Trophoblast cell (in vitro differentiated cells and primary cell): ENCODE measurements around the gene ATP6V0D1.

Experiments used
- DNase-seq, 2 donors: peaks; one replicate each; pipeline ENCODE4 v3.0.0-alpha.2; 2016
- H2AFZ ChIP-seq: 2 replicates; pipeline ENCODE4 v1.6.1; 2013; ENCODE audit warnings: low read length, moderate library complexity, mild to moderate bottlenecking; ENCODE audit not compliant: insufficient read depth, poor library complexity
- H2AK5ac ChIP-seq: 2 replicates; pipeline ENCODE4 v1.6.1; 2013; ENCODE audit warnings: mild to moderate bottlenecking, low read length
- H2BK120ac ChIP-seq: 2 replicates; pipeline ENCODE4 v1.6.1; 2013; ENCODE audit warnings: low read length, mild to moderate bottlenecking, moderate library complexity; ENCODE audit not compliant: insufficient read depth, poor library complexity
- H2BK12ac ChIP-seq: 2 replicates; pipeline ENCODE4 v1.6.1; 2013; ENCODE audit warnings: mild to moderate bottlenecking, low read length, moderate library complexity
- H2BK5ac ChIP-seq: 2 replicates; pipeline ENCODE4 v1.6.1; 2013; ENCODE audit warnings: low read length, low read depth, moderate library complexity, mild to moderate bottlenecking; ENCODE audit not compliant: poor library complexity
- H3K14ac ChIP-seq: 2 replicates; pipeline ENCODE4 v1.6.1; 2013; ENCODE audit warnings: mild to moderate bottlenecking, low read length
- H3K18ac ChIP-seq: 2 replicates; pipeline ENCODE4 v1.6.1; 2013; ENCODE audit warnings: mild to moderate bottlenecking, low read length
- H3K23ac ChIP-seq: 2 replicates; pipeline ENCODE4 v1.6.1; 2013; ENCODE audit warnings: low read length
- H3K27ac ChIP-seq: 2 replicates; pipeline ENCODE4 v1.5.1; 2013; ENCODE audit warnings: low read depth, mild to moderate bottlenecking, inconsistent platforms, low read length, moderate library complexity
- H3K27me3 ChIP-seq: 2 replicates; pipeline ENCODE4 v1.6.1; 2013; ENCODE audit warnings: inconsistent platforms, mild to moderate bottlenecking, low read length, moderate library complexity; ENCODE audit not compliant: insufficient read depth
- H3K36me3 ChIP-seq, 2 experiments: 1 replicate in 1 of 2; 2 replicates in 1 of 2; pipeline ENCODE4 v1.6.1; 2013; ENCODE audit warnings: low read length in 2 of 2, mild to moderate bottlenecking in 2 of 2, moderate library complexity in 1 of 2; ENCODE audit not compliant: insufficient read depth in 2 of 2, control insufficient read depth in 1 of 2
- H3K4ac ChIP-seq: 2 replicates; pipeline ENCODE4 v1.6.1; 2013; ENCODE audit warnings: low read depth, mild to moderate bottlenecking, low read length, moderate library complexity
- H3K4me1 ChIP-seq, 2 experiments: 1 replicate in 1 of 2; 2 replicates in 1 of 2; pipeline ENCODE4 v1.6.1; 2013; ENCODE audit warnings: low read length in 2 of 2, mild to moderate bottlenecking in 2 of 2, moderate library complexity in 1 of 2; ENCODE audit not compliant: insufficient read depth in 2 of 2, control insufficient read depth in 1 of 2
- H3K4me2 ChIP-seq: 2 replicates; pipeline ENCODE4 v1.6.1; 2013; ENCODE audit warnings: inconsistent platforms, mild to moderate bottlenecking, low read length, moderate library complexity
- H3K4me3 ChIP-seq: 2 replicates; pipeline ENCODE4 v1.5.1; 2013; ENCODE audit warnings: mild to moderate bottlenecking, low read depth, low read length, inconsistent platforms
- H3K79me1 ChIP-seq: one replicate; pipeline ENCODE4 v1.6.1; 2013; ENCODE audit warnings: low read length
- H3K79me2 ChIP-seq: 2 replicates; pipeline ENCODE4 v1.6.1; 2013; ENCODE audit warnings: low read length, mild to moderate bottlenecking; ENCODE audit not compliant: control insufficient read depth, insufficient read depth, poor library complexity
- H3K9ac ChIP-seq: 2 replicates; pipeline ENCODE4 v1.6.1; 2013; ENCODE audit warnings: mild to moderate bottlenecking, low read length
- H3K9me3 ChIP-seq: 2 replicates; pipeline ENCODE4 v1.6.1; 2013; ENCODE audit warnings: low read depth, mild to moderate bottlenecking, control low read depth, inconsistent platforms, low read length; ENCODE audit not compliant: insufficient read depth
- H4K12ac ChIP-seq: 2 replicates; pipeline ENCODE4 v1.6.1; 2013; ENCODE audit warnings: low read depth, mild to moderate bottlenecking, low read length, moderate library complexity
- H4K8ac ChIP-seq: 2 replicates; pipeline ENCODE4 v1.6.1; 2013; ENCODE audit warnings: low read depth, mild to moderate bottlenecking, low read length, moderate library complexity
- H4K91ac ChIP-seq: one replicate; pipeline ENCODE4 v1.6.1; 2013; ENCODE audit warnings: low read depth, mild to moderate bottlenecking, low read length, moderate library complexity
- WGBS: extraction: QIAGEN DNeasy Blood & Tissue Kit; methylation state at CpG from one replicate; pipeline ENCODE4 v1.1.7; 2013; ENCODE audit warnings: missing lambda C conversion rate; ENCODE audit not compliant: insufficient read length, insufficient coverage; ENCODE audit errors: extremely low coverage; 5-methylcytosine and 5-hydroxymethylcytosine counted together

ATP6V0D1 gene

GRCh38 chr16:67399749-67400704, 80.9 kb downstream of the ATP6V0D1 start:
- H3K79me2 ChIP-seq: peaks cover 3% of the 10 kb centered on the region
- no peak overlapping the region for H4K12ac ChIP-seq
- H3K4ac ChIP-seq: no peak overlapping the region
- no peak overlapping the region for H2BK120ac ChIP-seq
- H3K36me3 ChIP-seq: no peaks in the 10 kb centered on the region
- H3K18ac ChIP-seq: no peak overlapping the region
- no CpG with 5 or more reads among the region's 19 CpGs for WGBS
- no peak overlapping the region for H2BK12ac ChIP-seq
- H3K4me3 ChIP-seq: no peak overlapping the region
- no peak overlapping the region for H3K14ac ChIP-seq
- peaks cover 9% of the 10 kb centered on the region for H3K79me1 ChIP-seq
- H3K9ac ChIP-seq: no peak overlapping the region
- no peak for DNase-seq
- no peak overlapping the region for H3K4me2 ChIP-seq
- no peak overlapping the region for H2BK5ac ChIP-seq
- H3K4me1 ChIP-seq: peaks cover 21 to 22% of the 10 kb centered on the region in 2 experiments
- H2AFZ ChIP-seq: no peak overlapping the region
- no peak overlapping the region for H4K91ac ChIP-seq
- H3K9me3 ChIP-seq: peaks cover 2% of the 10 kb centered on the region
- peaks cover 8% of the 10 kb centered on the region for H3K27me3 ChIP-seq
- H2AK5ac ChIP-seq: no peak overlapping the region
- no peak overlapping the region for H3K23ac ChIP-seq
- H4K8ac ChIP-seq: no peak overlapping the region
- no peak overlapping the region for H3K27ac ChIP-seq

GRCh38 chr16:67399218-67399733, 81.7 kb downstream of the ATP6V0D1 start:
- Histone ChIP-seq H3K79me1 (peaks cover 5% of the 10 kb centered on the region), H3K79me2 (peaks cover 2% of the 10 kb centered on the region), H4K8ac (no peak overlapping the region), H2BK12ac (no peak overlapping the region), H2AFZ (no peak overlapping the region), H3K9ac (no peak overlapping the region), H3K36me3 (no peaks in the 10 kb centered on the region), H3K4me1 (peaks cover 16 to 22% of the 10 kb centered on the region in 2 experiments), H3K23ac (no peak overlapping the region), H3K4ac (no peak overlapping the region), H3K9me3 (peaks cover 2% of the 10 kb centered on the region), H3K14ac (no peak overlapping the region), H4K91ac (no peak overlapping the region), H3K18ac (no peak overlapping the region), H3K27ac (no peak overlapping the region), H4K12ac (no peak overlapping the region), H2AK5ac (no peak overlapping the region), H2BK5ac (no peak overlapping the region), H2BK120ac (no peak overlapping the region), H3K27me3 (peaks cover 16% of the 10 kb centered on the region), H3K4me3 (no peak overlapping the region), H3K4me2 (no peak overlapping the region)
- no CpG with 5 or more reads among the region's 42 CpGs for WGBS
- no peak for DNase-seq

- no peak overlapping the region for H3K4me2 ChIP-seq
- no peak overlapping the region for H2AFZ ChIP-seq
- peaks cover 2% of the 10 kb centered on the region for H3K9me3 ChIP-seq
- no peak overlapping the region for H3K4ac ChIP-seq
- H3K18ac ChIP-seq: no peak overlapping the region
- no peak for DNase-seq
- H2BK5ac ChIP-seq: no peak overlapping the region
- no peaks in the 10 kb centered on the region for H3K36me3 ChIP-seq
- no peak overlapping the region for H3K14ac ChIP-seq
- no peaks in the 10 kb centered on the region for H3K79me2 ChIP-seq
- H4K8ac ChIP-seq: no peak overlapping the region
- H4K12ac ChIP-seq: no peak overlapping the region
- no peak overlapping the region for H4K91ac ChIP-seq
- H3K4me3 ChIP-seq: no peak overlapping the region
- H2AK5ac ChIP-seq: no peak overlapping the region
- WGBS: no CpG with 5 or more reads among the region's 19 CpGs
- no peak overlapping the region for H2BK120ac ChIP-seq
- no peak overlapping the region for H2BK12ac ChIP-seq
- peaks cover 22% of the 10 kb centered on the region for H3K27me3 ChIP-seq
- no peak overlapping the region for H3K27ac ChIP-seq
- H3K23ac ChIP-seq: no peak overlapping the region
- H3K79me1 ChIP-seq: no peaks in the 10 kb centered on the region
- peaks cover 13 to 17% of the 10 kb centered on the region in 2 experiments for H3K4me1 ChIP-seq
- H3K9ac ChIP-seq: no peak overlapping the region
These were observed 82.3 kb downstream of the ATP6V0D1 start for GRCh38 chr16:67398546-67399217.

GRCh38 chr16:67397812-67398545, 83.0 kb downstream of the ATP6V0D1 start:
- Histone ChIP-seq H3K4me1 (peaks cover 17 to 18% of the 10 kb centered on the region in 2 experiments), H3K27me3 (peaks cover 28% of the 10 kb centered on the region), H3K27ac (no peak overlapping the region), H4K91ac (no peak overlapping the region), H3K9me3 (peaks cover 2% of the 10 kb centered on the region), H3K79me2 (no peaks in the 10 kb centered on the region), H3K14ac (no peak overlapping the region), H3K23ac (no peak overlapping the region), H3K9ac (no peak overlapping the region), H2AFZ (no peak overlapping the region), H3K36me3 (no peaks in the 10 kb centered on the region), H3K4ac (no peak overlapping the region), H2BK5ac (no peak overlapping the region), H4K12ac (no peak overlapping the region), H4K8ac (no peak overlapping the region), H3K4me3 (no peak overlapping the region), H2BK12ac (no peak overlapping the region), H3K18ac (no peak overlapping the region), H2BK120ac (no peak overlapping the region), H3K79me1 (no peaks in the 10 kb centered on the region), H2AK5ac (no peak overlapping the region), H3K4me2 (no peak overlapping the region)
- DNase-seq: no peak
- no CpG with 5 or more reads among the region's 22 CpGs for WGBS
